A673 (cell line): ENCODE results near the gene LCE3C.

ENCODE experiments used
- EZH2 ChIP-seq: fragments of 200-600 bp; sonication (generic); IDR thresholded peaks from 2 replicates; pipeline ENCODE4 v1.6.1; 2017; ENCODE audit warnings: borderline replicate concordance, low read depth, mild to moderate bottlenecking, mixed read lengths, antibody characterized with exemption, low read length; ENCODE audit not compliant: poor library complexity, severe bottlenecking
- TF ChIP-seq, protein P1 (sequence below): fragments of 300-800, 200-600 bp; sonication (generic); conservative IDR thresholded peaks from 2 replicates; pipeline ENCODE4 v1.5.1; 2017; ENCODE audit warnings: low read depth, mild to moderate bottlenecking, antibody characterized with exemption, low read length, moderate library complexity, mixed read lengths

DNA sequence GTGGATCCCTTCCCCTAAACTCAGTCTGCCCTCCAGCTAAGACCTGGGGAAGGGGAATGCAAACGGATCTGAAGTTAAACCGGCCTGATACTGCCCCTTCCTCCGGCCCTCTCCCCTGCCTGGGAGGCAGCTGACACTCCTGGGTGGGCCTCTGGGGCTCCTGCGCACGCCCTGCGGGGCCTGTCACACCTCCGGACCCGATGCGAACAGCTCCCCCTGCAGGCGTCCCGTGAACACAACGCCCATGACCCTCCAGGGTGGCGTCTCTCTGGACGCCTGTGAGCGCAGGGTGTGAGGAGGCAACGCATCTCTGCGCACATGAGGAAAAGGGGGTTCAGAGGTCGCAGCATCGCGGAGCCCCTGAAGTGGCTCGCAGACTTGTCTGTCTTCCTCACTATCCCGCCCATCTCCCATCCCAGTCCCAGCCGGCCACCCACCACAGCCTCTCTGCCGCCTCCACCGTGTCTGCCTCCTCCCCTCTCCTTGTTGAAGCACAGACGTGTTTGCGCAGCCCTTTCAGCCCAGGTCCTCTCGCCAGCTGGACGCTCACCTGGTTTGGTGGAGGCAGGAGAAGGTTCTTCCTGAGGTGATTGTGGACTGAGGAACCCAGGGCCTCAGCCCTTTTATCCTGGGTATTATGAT is 23.3 kb downstream of the LCE3C start:
- TF ChIP-seq, protein P1, sequence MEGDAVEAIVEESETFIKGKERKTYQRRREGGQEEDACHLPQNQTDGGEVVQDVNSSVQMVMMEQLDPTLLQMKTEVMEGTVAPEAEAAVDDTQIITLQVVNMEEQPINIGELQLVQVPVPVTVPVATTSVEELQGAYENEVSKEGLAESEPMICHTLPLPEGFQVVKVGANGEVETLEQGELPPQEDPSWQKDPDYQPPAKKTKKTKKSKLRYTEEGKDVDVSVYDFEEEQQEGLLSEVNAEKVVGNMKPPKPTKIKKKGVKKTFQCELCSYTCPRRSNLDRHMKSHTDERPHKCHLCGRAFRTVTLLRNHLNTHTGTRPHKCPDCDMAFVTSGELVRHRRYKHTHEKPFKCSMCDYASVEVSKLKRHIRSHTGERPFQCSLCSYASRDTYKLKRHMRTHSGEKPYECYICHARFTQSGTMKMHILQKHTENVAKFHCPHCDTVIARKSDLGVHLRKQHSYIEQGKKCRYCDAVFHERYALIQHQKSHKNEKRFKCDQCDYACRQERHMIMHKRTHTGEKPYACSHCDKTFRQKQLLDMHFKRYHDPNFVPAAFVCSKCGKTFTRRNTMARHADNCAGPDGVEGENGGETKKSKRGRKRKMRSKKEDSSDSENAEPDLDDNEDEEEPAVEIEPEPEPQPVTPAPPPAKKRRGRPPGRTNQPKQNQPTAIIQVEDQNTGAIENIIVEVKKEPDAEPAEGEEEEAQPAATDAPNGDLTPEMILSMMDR = peak; percentile 50
- no peak for TF ChIP-seq EZH2
